HG03108 (cell line): ENCODE data around the gene KLC4.
A peak's percentile ranks its signal among the peaks of the same experiment; 100 is the strongest.
"Not testable (repeated sequence)": the region's sequence is repeated elsewhere in the genome, so short reads cannot be mapped to it uniquely, and the experiment has no call there.

Source experiments
- ATAC-seq: cut with Tn5 transposase; IDR thresholded peaks from one replicate; pipeline ENCODE4 v1.9.1; 2021; ENCODE audit warnings: moderate library complexity; ENCODE audit not compliant: unreplicated experiment

Gene KLC4

GRCh38 chr6:43035495-43036194, 23.8 kb upstream of the KLC4 start:
- no peak for ATAC-seq

- ATAC-seq, result no peak
These were observed 22.7 kb upstream of the KLC4 start for GRCh38 chr6:43036712-43037111.

GRCh38 chr6:43037197-43037596, 22.2 kb upstream of the KLC4 start:
- ATAC-seq, result no peak

- no peak for ATAC-seq
These were observed 21.7 kb upstream of the KLC4 start for GRCh38 chr6:43037706-43038105.

- ATAC-seq, result no peak
These were observed 20.7 kb upstream of the KLC4 start for GRCh38 chr6:43038727-43039126.

GRCh38 chr6:43040542-43041257, 18.7 kb upstream of the KLC4 start:
- no peak for ATAC-seq

GRCh38 chr6:43041475-43041874, 18.0 kb upstream of the KLC4 start:
- not testable (repeated sequence) for ATAC-seq

GRCh38 chr6:43043310-43043709, 16.1 kb upstream of the KLC4 start:
- no peak for ATAC-seq

- ATAC-seq, result no peak
These were observed 14.0 kb upstream of the KLC4 start for GRCh38 chr6:43045371-43045930.

GRCh38 chr6:43047998-43048397, 11.4 kb upstream of the KLC4 start:
- ATAC-seq, result no peak

GRCh38 chr6:43050981-43051380, 8.4 kb upstream of the KLC4 start:
- no peak for ATAC-seq

GRCh38 chr6:43052225-43052841, 7.1 kb upstream of the KLC4 start:
- no peak for ATAC-seq

- ATAC-seq, result peak; percentile 9
These were observed 6.4 kb upstream of the KLC4 start for GRCh38 chr6:43052842-43053544.

- peak; percentile 91 for ATAC-seq
These were observed 5.8 kb upstream of the KLC4 start, which contains the start of gene CUL7 for GRCh38 chr6:43053545-43054205. Gene CUL7, minus strand, starts transcription at chr6:43053851. Its CDS starts 1,063 bp downstream, at chr6:43052788.

GRCh38 chr6:43054206-43054943, 5.1 kb upstream of the KLC4 start:
- no peak for ATAC-seq

- ATAC-seq, result no peak
These were observed 3.5 kb upstream of the KLC4 start for GRCh38 chr6:43055966-43056365.

- ATAC-seq, result no peak
These were observed 900 bp upstream of the KLC4 start for GRCh38 chr6:43058531-43058930.

GRCh38 chr6:43060034-43060754, 763 bp downstream of the KLC4 start:
- ATAC-seq, result no peak
